ENCODE data around the gene SEZ6L.

DNA sequence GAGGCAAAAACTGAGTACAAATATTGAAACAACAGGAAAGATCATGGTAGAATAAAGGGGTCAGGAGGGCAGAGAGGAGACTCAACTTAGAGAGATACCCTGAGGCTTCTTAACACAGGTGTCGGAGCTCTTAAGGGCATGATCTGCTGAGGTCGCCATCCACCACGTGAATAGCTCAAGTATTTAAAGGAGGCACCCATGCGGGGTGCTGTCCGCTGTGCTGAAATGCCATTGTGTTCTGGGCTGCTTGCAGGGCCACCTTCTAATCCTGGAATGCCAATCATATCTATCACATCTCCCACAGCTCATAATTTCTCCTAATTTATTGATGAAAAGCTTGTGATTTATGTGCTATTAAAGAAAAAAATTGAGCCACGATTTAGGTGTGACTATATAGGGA lies 90.2 kb downstream of the SEZ6L start:
- no peak for TF ChIP-seq TAF1 (IDR thresholded peaks at IDR 0.05; ENCODE audit: low read depth)
- no peak for TF ChIP-seq EP300 (IDR thresholded peaks at IDR 0.05; ENCODE audit: borderline replicate concordance)
- no peak for TF ChIP-seq RAD21 (IDR thresholded peaks at IDR 0.05; ENCODE audit: low read depth)
- TF ChIP-seq TCF12 (IDR thresholded peaks at IDR 0.05; ENCODE audit: low read depth): no peak
- no peak for TF ChIP-seq CREB1 (IDR thresholded peaks at IDR 0.05; ENCODE audit: low read depth)
- TF ChIP-seq YY1 (IDR thresholded peaks at IDR 0.05; ENCODE audit: low read depth): no peak
- TF ChIP-seq, protein P1, sequence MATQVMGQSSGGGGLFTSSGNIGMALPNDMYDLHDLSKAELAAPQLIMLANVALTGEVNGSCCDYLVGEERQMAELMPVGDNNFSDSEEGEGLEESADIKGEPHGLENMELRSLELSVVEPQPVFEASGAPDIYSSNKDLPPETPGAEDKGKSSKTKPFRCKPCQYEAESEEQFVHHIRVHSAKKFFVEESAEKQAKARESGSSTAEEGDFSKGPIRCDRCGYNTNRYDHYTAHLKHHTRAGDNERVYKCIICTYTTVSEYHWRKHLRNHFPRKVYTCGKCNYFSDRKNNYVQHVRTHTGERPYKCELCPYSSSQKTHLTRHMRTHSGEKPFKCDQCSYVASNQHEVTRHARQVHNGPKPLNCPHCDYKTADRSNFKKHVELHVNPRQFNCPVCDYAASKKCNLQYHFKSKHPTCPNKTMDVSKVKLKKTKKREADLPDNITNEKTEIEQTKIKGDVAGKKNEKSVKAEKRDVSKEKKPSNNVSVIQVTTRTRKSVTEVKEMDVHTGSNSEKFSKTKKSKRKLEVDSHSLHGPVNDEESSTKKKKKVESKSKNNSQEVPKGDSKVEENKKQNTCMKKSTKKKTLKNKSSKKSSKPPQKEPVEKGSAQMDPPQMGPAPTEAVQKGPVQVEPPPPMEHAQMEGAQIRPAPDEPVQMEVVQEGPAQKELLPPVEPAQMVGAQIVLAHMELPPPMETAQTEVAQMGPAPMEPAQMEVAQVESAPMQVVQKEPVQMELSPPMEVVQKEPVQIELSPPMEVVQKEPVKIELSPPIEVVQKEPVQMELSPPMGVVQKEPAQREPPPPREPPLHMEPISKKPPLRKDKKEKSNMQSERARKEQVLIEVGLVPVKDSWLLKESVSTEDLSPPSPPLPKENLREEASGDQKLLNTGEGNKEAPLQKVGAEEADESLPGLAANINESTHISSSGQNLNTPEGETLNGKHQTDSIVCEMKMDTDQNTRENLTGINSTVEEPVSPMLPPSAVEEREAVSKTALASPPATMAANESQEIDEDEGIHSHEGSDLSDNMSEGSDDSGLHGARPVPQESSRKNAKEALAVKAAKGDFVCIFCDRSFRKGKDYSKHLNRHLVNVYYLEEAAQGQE (IDR thresholded peaks at IDR 0.05; ENCODE audit: low read depth): peak; percentile 95
- TF ChIP-seq CEBPB (IDR thresholded peaks at IDR 0.05): no peak
- TF ChIP-seq, protein P2, sequence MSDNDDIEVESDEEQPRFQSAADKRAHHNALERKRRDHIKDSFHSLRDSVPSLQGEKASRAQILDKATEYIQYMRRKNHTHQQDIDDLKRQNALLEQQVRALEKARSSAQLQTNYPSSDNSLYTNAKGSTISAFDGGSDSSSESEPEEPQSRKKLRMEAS (IDR thresholded peaks at IDR 0.05): peak; percentile 77
- TF ChIP-seq EGR1 (IDR thresholded peaks at IDR 0.05): no peak
- no peak for TF ChIP-seq ZBTB7A (IDR thresholded peaks at IDR 0.05; ENCODE audit: low read depth)
